Keratinocyte (primary cell): ENCODE results near the gene KCNG2. TPM values are rescaled to one million over a fixed set of nuclear protein-coding genes. Genes with fewer than 3 reads are reported as not detected.

Experiments
- DNase-seq: peaks from one replicate; pipeline ENCODE4 v3.0.0-alpha.2; 2011; ENCODE audit warnings: low read depth, missing footprints, low spot score
- FAIRE-seq: peaks from 2 replicates; lab custom pipeline; 2011; peaks lifted over from hg19 to GRCh38; lab: Jason Lieb, UNC
- H2AFZ ChIP-seq: 2 replicates; pipeline ENCODE4 v1.6.0; 2012; ENCODE audit warnings: low read length, control low read depth, inconsistent platforms; ENCODE audit not compliant: control insufficient read depth
- H3K27ac ChIP-seq: 2 replicates; pipeline ENCODE4 v1.5.1; 2011; ENCODE audit warnings: low read length; ENCODE audit not compliant: control insufficient read depth, insufficient read depth
- H3K27me3 ChIP-seq: 3 replicates; pipeline ENCODE4 v1.6.0; 2011; ENCODE audit warnings: low read length; ENCODE audit not compliant: control insufficient read depth, insufficient read depth; ENCODE audit errors: extremely low read depth
- H3K36me3 ChIP-seq, 2 experiments: 2 replicates in 1 of 2; 3 replicates in 1 of 2; pipeline ENCODE4 v1.5.1; 2011; ENCODE audit warnings: low read length in 2 of 2, mild to moderate bottlenecking in 1 of 2; ENCODE audit not compliant: control insufficient read depth in 2 of 2, insufficient read depth in 2 of 2; ENCODE audit errors: extremely low read depth in 1 of 2
- H3K4me1 ChIP-seq: 3 replicates; pipeline ENCODE4 v1.5.1; 2011; ENCODE audit warnings: low read length; ENCODE audit not compliant: control insufficient read depth, insufficient read depth; ENCODE audit errors: extremely low read depth
- H3K4me2 ChIP-seq: 3 replicates; pipeline ENCODE4 v1.6.0; 2011; ENCODE audit warnings: low read depth, low read length; ENCODE audit not compliant: control insufficient read depth, insufficient read depth; ENCODE audit errors: extremely low read depth
- H3K4me3 ChIP-seq, 3 experiments: fragments of 200-600 bp in 1 of 3; sonication (generic) in 1 of 3; 2 replicates in 2 of 3; 3 replicates in 1 of 3; pipeline ENCODE4 v1.5.1; 2011 to 2016; ENCODE audit warnings: low read length in 3 of 3, mild to moderate bottlenecking in 3 of 3, control low read depth in 2 of 3, inconsistent platforms in 1 of 3, low read depth in 1 of 3, mixed read lengths in 1 of 3, mixed run types in 1 of 3, moderate library complexity in 1 of 3; ENCODE audit not compliant: control insufficient read depth in 2 of 3, insufficient read depth in 2 of 3; ENCODE audit errors: extremely low read depth in 1 of 3
- H3K79me2 ChIP-seq: 2 replicates; pipeline ENCODE4 v1.6.0; 2012; ENCODE audit warnings: low read length; ENCODE audit not compliant: control insufficient read depth, insufficient read depth
- H3K9ac ChIP-seq: 3 replicates; pipeline ENCODE4 v1.6.0; 2011; ENCODE audit warnings: low read length; ENCODE audit not compliant: control insufficient read depth, insufficient read depth; ENCODE audit errors: extremely low read depth
- H3K9me1 ChIP-seq: 3 replicates; pipeline ENCODE4 v1.6.0; 2011; ENCODE audit warnings: low read length; ENCODE audit not compliant: control insufficient read depth, insufficient read depth; ENCODE audit errors: extremely low read depth
- H3K9me3 ChIP-seq: 2 replicates; pipeline ENCODE4 v1.5.1; 2012; ENCODE audit warnings: low read depth, low read length; ENCODE audit not compliant: control insufficient read depth
- H4K20me1 ChIP-seq: 3 replicates; pipeline ENCODE4 v1.6.0; 2011; ENCODE audit warnings: low read length; ENCODE audit not compliant: control insufficient read depth, insufficient read depth; ENCODE audit errors: extremely low read depth
- CTCF ChIP-seq, 3 experiments: IDR thresholded peaks in 1 of 3; conservative IDR thresholded peaks in 1 of 3; optimal IDR thresholded peaks in 1 of 3; 2 replicates in 2 of 3; 3 replicates in 1 of 3; pipeline versions ENCODE3 to v1.5.1; 2011; ENCODE audit warnings: low read length in 3 of 3, mild to moderate bottlenecking in 3 of 3, moderate library complexity in 2 of 3, control low read depth in 1 of 3, inconsistent platforms in 1 of 3; ENCODE audit not compliant: insufficient read depth in 2 of 3; ENCODE audit errors: extremely low read depth in 1 of 3
- EZH2 ChIP-seq: IDR thresholded peaks from one replicate; pipeline ENCODE4 v1.6.1; 2012; ENCODE audit warnings: inconsistent platforms, mild to moderate bottlenecking, low read length, moderate library complexity
- dilution Hi-C: fragments of 300-500 bp; cut with MboI; formaldehyde crosslinking; loops from one replicate; pipeline ENCODE4 v1.7.0; 2020; ENCODE audit warnings: low sequenced_read_pairs; ENCODE audit not compliant: extremely low pct_ligation_motif_present
- polyA plus RNA-seq, 5 experiments: library from polyadenylated mRNA; depleted of rRNA in 3 of 5; stranded (reverse) in 3 of 5; stranded (forward) in 1 of 5; unstranded in 1 of 5; fragments of >200 nt; gene quantifications; 1 replicate in 1 of 5; 2 replicates in 3 of 5; 3 replicates in 1 of 5; pipeline versions ENCODE4 v1.2.1 to v1.2.3, GENCODE V29; 2011 to 2012; ENCODE audit warnings: missing spikeins in 2 of 5, low read depth in 1 of 5, low replicate concordance in 1 of 5

Gene KCNG2
- polyA plus RNA-seq, 1 donor (not counting 4 experiments of a cell fraction or from before 2014, with no cell fraction given): not detected

DNA sequence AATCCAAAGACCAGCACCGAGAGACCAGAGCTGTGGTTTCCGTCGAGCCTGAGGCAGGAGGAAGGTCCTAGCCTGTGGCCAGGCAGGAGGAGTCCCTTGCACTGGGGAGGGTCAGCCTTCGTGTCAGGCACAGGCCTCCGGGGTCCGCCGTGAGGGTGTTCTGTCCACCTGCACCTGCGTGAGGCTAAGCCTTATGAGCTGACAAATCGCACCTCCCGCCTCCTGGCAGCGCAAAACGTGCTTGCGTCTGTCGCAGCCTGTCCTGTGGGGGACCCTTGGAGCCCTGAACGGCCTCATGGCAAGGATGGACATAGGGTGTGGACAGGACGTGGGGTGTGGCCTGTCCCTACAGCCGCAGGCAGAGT, 73.3 kb downstream of the KCNG2 start:
- DNase-seq (no peak), FAIRE-seq (no peak)
- peaks cover under 1% of the 10 kb centered on the region for H3K4me1 ChIP-seq
- no peak overlapping the region for H3K27ac ChIP-seq
- H3K4me3 ChIP-seq: no peak overlapping the region
- H4K20me1 ChIP-seq: no peaks in the 10 kb centered on the region
- no peak overlapping the region for H2AFZ ChIP-seq
- H3K27me3 ChIP-seq: peaks cover 22% of the 10 kb centered on the region
- H3K36me3 ChIP-seq: no peaks in the 10 kb centered on the region
- no peaks in the 10 kb centered on the region for H3K9me3 ChIP-seq
- H3K79me2 ChIP-seq: no peaks in the 10 kb centered on the region
- H3K4me2 ChIP-seq: no peak overlapping the region
- H3K9ac ChIP-seq: no peak overlapping the region
- no peak for TF ChIP-seq EZH2
- dilution Hi-C loops: no loop called here
- no peaks in the 10 kb centered on the region for H3K9me1 ChIP-seq

DNA sequence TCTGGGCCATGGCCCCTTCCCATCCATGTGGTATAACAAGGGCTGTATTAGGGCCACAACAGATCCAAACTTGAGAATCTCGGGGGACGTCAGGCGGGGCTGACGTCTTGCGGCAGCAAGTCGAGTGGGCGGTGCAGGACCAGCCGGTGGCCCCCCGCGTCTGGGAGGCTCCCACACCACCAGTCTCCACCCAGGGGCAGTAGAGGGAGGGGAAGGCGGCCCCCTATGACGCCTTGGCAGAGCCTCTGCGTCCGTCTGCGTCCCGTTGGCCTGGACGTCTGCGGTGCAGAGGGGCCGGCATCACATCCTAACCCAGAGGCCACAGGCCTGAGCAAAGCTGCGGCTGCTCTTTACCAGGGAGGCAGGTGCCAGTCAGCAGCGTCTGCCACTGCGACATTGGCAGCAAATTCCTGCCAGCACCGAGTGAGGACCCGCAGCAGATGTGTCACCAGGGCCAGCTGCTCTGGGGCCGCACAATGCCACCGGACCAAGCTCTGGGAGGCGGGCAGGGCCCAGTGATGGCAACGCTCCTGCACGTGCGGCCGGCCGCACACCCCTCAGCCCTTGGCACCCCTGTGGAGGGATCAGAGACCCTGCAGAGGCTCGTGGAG, 73.8 kb downstream of the KCNG2 start:
- peaks cover 6% of the 10 kb centered on the region for H3K4me1 ChIP-seq
- H3K36me3 ChIP-seq: no peaks in the 10 kb centered on the region
- H3K9me1 ChIP-seq: no peaks in the 10 kb centered on the region
- H3K4me2 ChIP-seq: no peak overlapping the region
- peaks cover 27% of the 10 kb centered on the region for H3K27me3 ChIP-seq
- no peak overlapping the region for H2AFZ ChIP-seq
- H3K9me3 ChIP-seq: no peaks in the 10 kb centered on the region
- no peak for FAIRE-seq
- dilution Hi-C loops: no loop called here
- H3K27ac ChIP-seq: no peak overlapping the region
- no peaks in the 10 kb centered on the region for H4K20me1 ChIP-seq
- no peaks in the 10 kb centered on the region for H3K79me2 ChIP-seq
- H3K9ac ChIP-seq: no peak overlapping the region
- TF ChIP-seq EZH2 (no peak), CTCF (optimal IDR thresholded peaks at IDR 0.05 in 1 of 3, IDR thresholded peaks at IDR 0.05 in 1 of 3, conservative IDR thresholded peaks at IDR 0.05 in 1 of 3; ENCODE audit: extremely low read depth in 1 of 3, insufficient read depth in 2 of 3, low read length in 3 of 3) (no peak)
- no peak overlapping the region for H3K4me3 ChIP-seq
- no peak for DNase-seq
